SK-N-SH treated with all-trans-retinoic acid at 6 μM for 48 hours (cell line): ENCODE measurements around the gene USP27X.

Experiments
- ATAC-seq: fragments of 200-7000 bp; cut with Tn5 transposase; 3 replicates; pipeline ENCODE4 v1.9.1; 2020; ENCODE audit warnings: mild to moderate bottlenecking, moderate library complexity
- ARNTL ChIP-seq: fragments of 450-650 bp; formaldehyde crosslinking; IDR thresholded peaks from 2 replicates; pipeline ENCODE4 v1.5.0; 2020; ENCODE audit warnings: low read depth, mild to moderate bottlenecking, moderate library complexity, borderline replicate concordance
- CSDC2 ChIP-seq: fragments of 250-450 bp; sonication (Bioruptor Pico); IDR thresholded peaks from 2 replicates; pipeline ENCODE4 v1.5.0; 2020; ENCODE audit warnings: mild to moderate bottlenecking, moderate library complexity
- ISL1 ChIP-seq: fragments of 250-450 bp; sonication (Bioruptor Pico); IDR thresholded peaks from 2 replicates; pipeline ENCODE4 v2.1.2; 2022; ENCODE audit warnings: mild to moderate bottlenecking, moderate library complexity
- ZFP30 ChIP-seq: fragments of 450-650 bp; formaldehyde crosslinking; IDR thresholded peaks from 2 replicates; pipeline ENCODE4 v1.5.0; 2022; ENCODE audit warnings: mild to moderate bottlenecking, moderate library complexity
- TF ChIP-seq, protein P1 (sequence below): fragments of 250-450 bp; sonication (Bioruptor Pico); IDR thresholded peaks from 2 replicates; pipeline ENCODE4 v1.8.0; 2021; ENCODE audit warnings: low read depth, mild to moderate bottlenecking, moderate library complexity, borderline replicate concordance

USP27X gene

DNA sequence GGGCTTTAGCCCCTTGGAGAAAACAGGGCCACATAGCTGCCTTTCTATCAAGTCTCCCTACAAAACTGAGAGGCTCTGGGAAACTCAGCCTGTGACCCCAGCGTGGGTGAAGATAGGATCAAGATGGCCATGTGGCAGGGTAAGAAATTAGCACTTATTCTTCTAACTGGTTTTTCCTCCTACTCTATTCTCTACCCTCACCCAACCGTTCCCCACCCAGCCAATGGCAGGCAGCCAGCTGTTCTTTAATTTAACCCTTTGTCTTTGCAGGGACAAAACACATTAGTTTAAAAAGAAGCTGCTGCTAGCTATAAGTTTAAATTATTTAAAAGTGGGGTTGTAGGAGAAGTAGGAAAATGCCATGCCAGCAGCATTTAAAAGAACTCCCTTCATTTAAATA lies 45.9 kb downstream of the USP27X start (continued):
- TF ChIP-seq, protein P1, sequence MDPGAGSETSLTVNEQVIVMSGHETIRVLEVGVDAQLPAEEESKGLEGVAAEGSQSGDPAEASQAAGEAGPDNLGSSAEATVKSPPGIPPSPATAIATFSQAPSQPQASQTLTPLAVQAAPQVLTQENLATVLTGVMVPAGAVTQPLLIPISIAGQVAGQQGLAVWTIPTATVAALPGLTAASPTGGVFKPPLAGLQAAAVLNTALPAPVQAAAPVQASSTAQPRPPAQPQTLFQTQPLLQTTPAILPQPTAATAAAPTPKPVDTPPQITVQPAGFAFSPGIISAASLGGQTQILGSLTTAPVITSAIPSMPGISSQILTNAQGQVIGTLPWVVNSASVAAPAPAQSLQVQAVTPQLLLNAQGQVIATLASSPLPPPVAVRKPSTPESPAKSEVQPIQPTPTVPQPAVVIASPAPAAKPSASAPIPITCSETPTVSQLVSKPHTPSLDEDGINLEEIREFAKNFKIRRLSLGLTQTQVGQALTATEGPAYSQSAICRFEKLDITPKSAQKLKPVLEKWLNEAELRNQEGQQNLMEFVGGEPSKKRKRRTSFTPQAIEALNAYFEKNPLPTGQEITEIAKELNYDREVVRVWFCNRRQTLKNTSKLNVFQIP (CRISPR knock-in tag): no peak

- no peak for ATAC-seq
- no peak for TF ChIP-seq CSDC2
- no peak for TF ChIP-seq ISL1 (CRISPR knock-in tag)
- TF ChIP-seq, protein P1 (CRISPR knock-in tag): no peak
- TF ChIP-seq ARNTL: no peak
- TF ChIP-seq ZFP30 (CRISPR knock-in tag): no peak
- TF ChIP-seq, all 23 proteins: peak for 0
Measured at GRCh38 chrX:49930039-49930438, 50.8 kb downstream of the USP27X start.
